ENCODE measurements around the gene DARS2. TPM values are rescaled to one million over a fixed set of nuclear protein-coding genes. Genes with fewer than 3 reads are reported as not detected.
"Not testable (repeated sequence)": the region's sequence is repeated elsewhere in the genome, so short reads cannot be mapped to it uniquely, and the experiment has no call there.

The DARS2 gene
- total and polyA plus RNA-seq, 7 experiments from 2014 or later, result 3.6 to 26.0 (median 13.2) TPM

GRCh38 chr1:173798078-173798477 is 26.4 kb upstream of the DARS2 start:
- DNase-seq (no peak), ATAC-seq (no peak)
- no peaks in the 10 kb centered on the region for H3K27me3 ChIP-seq (ENCODE audit: control insufficient read depth in 2 of 2, insufficient read depth in 2 of 2, low read length in 2 of 2)
- CTCF ChIA-PET, result no interaction called here
- H3K36me3 ChIP-seq (ENCODE audit: control insufficient read depth in 2 of 3, insufficient read depth in 3 of 3, low read length in 3 of 3), result peaks cover 0 to 6% (median 0%) of the 10 kb centered on the region in 3 experiments
- no peaks in the 10 kb centered on the region for H3K9me3 ChIP-seq (ENCODE audit: control insufficient read depth in 2 of 3, low read length in 3 of 3)
- Mint-ChIP-seq H3K9me3 (peaks cover 0 to 4% (median 0%) of the 10 kb centered on the region in 11 donors), H3K4me3 (no peak overlapping the region), H3K4me1 (no peaks in the 10 kb centered on the region), H3K36me3 (peaks cover 0 to 30% (median 0%) of the 10 kb centered on the region in 5 donors), H3K27me3 (no peaks in the 10 kb centered on the region), H3K27ac (no peak overlapping the region)
- no peak overlapping the region for H3K27ac ChIP-seq (ENCODE audit: low read depth, low read length)
- H3K4me1 ChIP-seq (ENCODE audit: control insufficient read depth in 2 of 2, insufficient read depth in 2 of 2, low read length in 2 of 2), result no peaks in the 10 kb centered on the region
- POLR2A ChIA-PET, result no interaction called here
- H3K4me3 ChIP-seq (ENCODE audit: low read length), result no peak overlapping the region
- intact Hi-C loops (cut with micrococcal nuclease), result no loop called here

- peaks cover 0 to 28% (median 9%) of the 10 kb centered on the region in 5 donors for H3K36me3 Mint-ChIP-seq
- intact Hi-C loops (cut with micrococcal nuclease); H3K27ac Mint-ChIP-seq; CTCF ChIA-PET; H3K4me3 ChIP-seq (ENCODE audit: low read length); H3K4me3 Mint-ChIP-seq; H3K27ac ChIP-seq (ENCODE audit: low read depth, low read length); H3K9me3 ChIP-seq (ENCODE audit: control insufficient read depth in 2 of 3, low read length in 3 of 3); DNase-seq; H3K4me1 Mint-ChIP-seq; H3K27me3 Mint-ChIP-seq; ATAC-seq; H3K4me1 ChIP-seq (ENCODE audit: control insufficient read depth in 2 of 2, insufficient read depth in 2 of 2, low read length in 2 of 2); H3K9me3 Mint-ChIP-seq; H3K27me3 ChIP-seq (ENCODE audit: control insufficient read depth in 2 of 2, insufficient read depth in 2 of 2, low read length in 2 of 2); POLR2A ChIA-PET: not testable (repeated sequence)
- H3K36me3 ChIP-seq (ENCODE audit: control insufficient read depth in 2 of 3, insufficient read depth in 3 of 3, low read length in 3 of 3), result peaks cover 0 to 10% (median 3%) of the 10 kb centered on the region in 3 experiments
These were observed 24.5 kb upstream of the DARS2 start for GRCh38 chr1:173799995-173800394.

- H3K27ac Mint-ChIP-seq, result no peak overlapping the region
- CTCF ChIA-PET, result interaction anchor here (0.6 kb wide), 1 partner anchor 360 kb away, joined by 3 read pairs; no protein-coding TSS in a partner anchor
- peaks cover 0 to 13% (median 3%) of the 10 kb centered on the region in 3 experiments for H3K36me3 ChIP-seq (ENCODE audit: control insufficient read depth in 2 of 3, insufficient read depth in 3 of 3, low read length in 3 of 3)
- no peak for DNase-seq
- intact Hi-C loops (cut with micrococcal nuclease), result no loop called here
- H3K27ac ChIP-seq (ENCODE audit: low read depth, low read length), result no peak overlapping the region
- H3K4me3 ChIP-seq (ENCODE audit: low read length), result no peak overlapping the region
- ATAC-seq, result no peak
- POLR2A ChIA-PET, result no interaction called here
- no peak overlapping the region for H3K4me3 Mint-ChIP-seq
- H3K9me3 ChIP-seq (ENCODE audit: control insufficient read depth in 2 of 3, low read length in 3 of 3), result no peaks in the 10 kb centered on the region
- no peaks in the 10 kb centered on the region for H3K4me1 ChIP-seq (ENCODE audit: control insufficient read depth in 2 of 2, insufficient read depth in 2 of 2, low read length in 2 of 2)
- H3K4me1 Mint-ChIP-seq, result no peaks in the 10 kb centered on the region
- H3K27me3 ChIP-seq (ENCODE audit: control insufficient read depth in 2 of 2, insufficient read depth in 2 of 2, low read length in 2 of 2), result no peaks in the 10 kb centered on the region
- H3K9me3 Mint-ChIP-seq, result no peaks in the 10 kb centered on the region
- H3K27me3 Mint-ChIP-seq, result no peaks in the 10 kb centered on the region
- H3K36me3 Mint-ChIP-seq, result peaks cover 8 to 41% (median 18%) of the 10 kb centered on the region in 5 donors
These were observed 21.5 kb upstream of the DARS2 start for GRCh38 chr1:173802961-173803360.

- H3K27ac ChIP-seq (ENCODE audit: low read depth, low read length); H3K27me3 Mint-ChIP-seq; H3K27me3 ChIP-seq (ENCODE audit: control insufficient read depth in 2 of 2, insufficient read depth in 2 of 2, low read length in 2 of 2); H3K4me3 ChIP-seq (ENCODE audit: low read length); H3K9me3 Mint-ChIP-seq; DNase-seq; H3K4me1 ChIP-seq (ENCODE audit: control insufficient read depth in 2 of 2, insufficient read depth in 2 of 2, low read length in 2 of 2); ATAC-seq; H3K4me3 Mint-ChIP-seq; H3K27ac Mint-ChIP-seq; intact Hi-C loops (cut with micrococcal nuclease); POLR2A ChIA-PET; H3K9me3 ChIP-seq (ENCODE audit: control insufficient read depth in 2 of 3, low read length in 3 of 3); CTCF ChIA-PET: not testable (repeated sequence)
- peaks cover 0 to 10% (median 0%) of the 10 kb centered on the region in 3 experiments for H3K36me3 ChIP-seq (ENCODE audit: control insufficient read depth in 2 of 3, insufficient read depth in 3 of 3, low read length in 3 of 3)
- peaks cover 16 to 42% (median 28%) of the 10 kb centered on the region in 7 donors for H3K4me1 Mint-ChIP-seq
- H3K36me3 Mint-ChIP-seq, result peaks cover 7 to 65% (median 32%) of the 10 kb centered on the region in 5 donors
These were observed 10.8 kb upstream of the DARS2 start for GRCh38 chr1:173813654-173814053.

DNA sequence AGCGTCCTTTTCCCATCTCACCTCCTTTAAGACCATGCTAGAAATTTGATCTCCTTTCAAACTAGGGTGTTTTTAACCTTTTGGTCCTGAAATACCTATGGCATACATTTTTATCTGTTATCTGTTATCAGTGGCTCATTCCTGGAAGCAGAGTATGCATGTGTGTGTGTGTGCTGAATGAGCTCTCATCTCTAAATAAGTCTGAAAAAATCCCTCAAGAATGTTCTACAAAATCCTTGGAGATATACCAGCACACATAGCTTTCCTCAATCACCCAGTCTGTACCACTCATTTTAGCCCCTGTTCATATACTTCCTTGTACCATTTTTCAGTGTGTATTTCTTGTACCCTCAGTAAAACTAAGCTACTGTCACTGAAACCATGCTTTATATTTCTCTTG is 6.0 kb upstream of the DARS2 start:
- POLR2A ChIA-PET, result interaction anchor here (1.6 kb wide), 1 partner anchor 50 kb away, joined by 3 read pairs; the partner anchor contains the start of genes GAS5 and ZBTB37
- H3K27ac ChIP-seq (ENCODE audit: low read depth, low read length), result no peak overlapping the region
- CTCF ChIA-PET, result interaction anchor here (1.5 kb wide), 1 partner anchor 389 kb away, joined by 4 read pairs; no protein-coding TSS in a partner anchor

GRCh38 chr1:173821680-173822079 is 2.8 kb upstream of the DARS2 start:
- H3K27me3 Mint-ChIP-seq, result no peaks in the 10 kb centered on the region
- DNase-seq, result no peak
- intact Hi-C loops (cut with micrococcal nuclease), result loop anchor here in 1 of 2 donors (5.0 to 10.0 kb wide), 3 partner anchors 614 to 1059 kb away; partner anchors contain the start of gene TNFSF4
- H3K36me3 Mint-ChIP-seq, result peaks cover 0 to 30% (median 9%) of the 10 kb centered on the region in 5 donors
- peaks cover 0 to 10% (median 0%) of the 10 kb centered on the region in 3 experiments for H3K36me3 ChIP-seq (ENCODE audit: control insufficient read depth in 2 of 3, insufficient read depth in 3 of 3, low read length in 3 of 3)
- no peak for ATAC-seq
- no peak overlapping the region for H3K4me3 ChIP-seq (ENCODE audit: low read length)
- H3K27me3 ChIP-seq (ENCODE audit: control insufficient read depth in 2 of 2, insufficient read depth in 2 of 2, low read length in 2 of 2), result no peaks in the 10 kb centered on the region
- no peaks in the 10 kb centered on the region for H3K9me3 ChIP-seq (ENCODE audit: control insufficient read depth in 2 of 3, low read length in 3 of 3)
- no peak overlapping the region for H3K27ac Mint-ChIP-seq
- peaks cover 31 to 58% (median 45%) of the 10 kb centered on the region in 7 donors for H3K4me1 Mint-ChIP-seq
- no peak overlapping the region for H3K4me3 Mint-ChIP-seq
- ChIA-PET POLR2A (interaction anchor here (0.6 kb wide), 1 partner anchor 39 kb away, joined by 3 read pairs; no protein-coding TSS in a partner anchor), CTCF (no interaction called here)
- no peaks in the 10 kb centered on the region for H3K9me3 Mint-ChIP-seq
- H3K4me1 ChIP-seq (ENCODE audit: control insufficient read depth in 2 of 2, insufficient read depth in 2 of 2, low read length in 2 of 2), result peaks cover 10 to 14% of the 10 kb centered on the region in 2 donors
- H3K27ac ChIP-seq (ENCODE audit: low read depth, low read length), result no peak overlapping the region

More for the DNA sequence above, 6.0 kb upstream of the DARS2 start:
- Mint-ChIP-seq H3K9me3 (no peaks in the 10 kb centered on the region), H3K4me3 (no peak overlapping the region), H3K27me3 (no peaks in the 10 kb centered on the region), H3K36me3 (peaks cover 0 to 52% (median 13%) of the 10 kb centered on the region in 5 donors), H3K4me1 (peaks cover 28 to 61% (median 45%) of the 10 kb centered on the region in 7 donors), H3K27ac (peak overlapping the region in 1 of 9 donors; percentile 21)
- ATAC-seq (no peak), DNase-seq (no peak)
- Histone ChIP-seq H3K9me3 (ENCODE audit: control insufficient read depth in 2 of 3, low read length in 3 of 3) (no peaks in the 10 kb centered on the region), H3K36me3 (ENCODE audit: control insufficient read depth in 2 of 3, insufficient read depth in 3 of 3, low read length in 3 of 3) (no peaks in the 10 kb centered on the region), H3K4me1 (ENCODE audit: control insufficient read depth in 2 of 2, insufficient read depth in 2 of 2, low read length in 2 of 2) (peaks cover 6 to 7% of the 10 kb centered on the region in 2 donors), H3K4me3 (ENCODE audit: low read length) (no peak overlapping the region), H3K27me3 (ENCODE audit: control insufficient read depth in 2 of 2, insufficient read depth in 2 of 2, low read length in 2 of 2) (no peaks in the 10 kb centered on the region)
- intact Hi-C loops (cut with micrococcal nuclease), result no loop called here

Data from naive thymus-derived CD4-positive, alpha-beta T cell (primary cell).